HG03520 (cell line): ENCODE results near the gene KRTAP5-7.

Experiments used
- ATAC-seq: cut with Tn5 transposase; IDR thresholded peaks from one replicate; pipeline ENCODE4 v1.9.1; 2021; ENCODE audit warnings: mild to moderate bottlenecking, moderate library complexity; ENCODE audit not compliant: unreplicated experiment

Gene KRTAP5-7

GRCh38 chr11:71495286-71496230 lies 31.5 kb upstream of the KRTAP5-7 start:
- ATAC-seq: no peak

GRCh38 chr11:71496421-71496820 lies 30.6 kb upstream of the KRTAP5-7 start:
- ATAC-seq: no peak

DNA sequence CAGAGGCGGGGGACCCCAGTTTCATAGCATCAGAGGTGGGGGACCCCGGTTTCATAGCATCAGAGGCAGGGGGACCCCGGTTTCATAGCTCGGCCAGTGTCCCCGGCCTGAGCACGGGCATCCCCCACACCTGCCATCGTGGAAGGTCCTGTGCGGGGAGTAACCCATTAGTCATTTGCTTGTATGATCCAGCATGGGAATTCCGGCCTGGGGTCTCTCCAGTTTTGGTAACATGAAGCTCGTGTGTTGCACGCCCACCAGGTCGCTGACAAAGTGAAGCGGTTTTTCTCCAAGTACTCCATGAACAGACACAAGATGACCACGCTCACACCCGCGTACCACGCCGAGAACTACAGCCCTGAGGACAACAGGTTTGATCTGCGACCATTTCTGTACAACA lies 29.0 kb upstream of the KRTAP5-7 start:
- ATAC-seq: no peak

DNA sequence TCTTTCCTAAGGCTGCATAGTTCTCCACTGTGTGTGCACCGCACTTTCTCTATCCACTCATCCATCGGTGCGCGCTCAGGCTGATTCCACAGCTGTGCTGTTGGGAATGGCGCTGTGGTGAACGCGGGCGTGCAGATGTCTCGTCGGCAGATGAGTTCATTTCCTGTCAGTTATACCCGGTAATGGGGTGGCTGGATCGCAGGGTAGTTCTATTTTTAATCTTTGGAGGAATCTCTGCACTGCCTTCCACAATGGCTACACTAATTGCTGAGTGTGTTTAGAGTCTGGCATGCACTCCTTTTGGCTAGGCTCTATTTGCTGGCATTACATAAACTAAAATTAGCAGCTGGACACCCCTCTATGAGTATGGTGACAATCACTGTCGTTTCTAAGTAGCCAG lies 27.9 kb upstream of the KRTAP5-7 start:
- ATAC-seq: no peak

DNA sequence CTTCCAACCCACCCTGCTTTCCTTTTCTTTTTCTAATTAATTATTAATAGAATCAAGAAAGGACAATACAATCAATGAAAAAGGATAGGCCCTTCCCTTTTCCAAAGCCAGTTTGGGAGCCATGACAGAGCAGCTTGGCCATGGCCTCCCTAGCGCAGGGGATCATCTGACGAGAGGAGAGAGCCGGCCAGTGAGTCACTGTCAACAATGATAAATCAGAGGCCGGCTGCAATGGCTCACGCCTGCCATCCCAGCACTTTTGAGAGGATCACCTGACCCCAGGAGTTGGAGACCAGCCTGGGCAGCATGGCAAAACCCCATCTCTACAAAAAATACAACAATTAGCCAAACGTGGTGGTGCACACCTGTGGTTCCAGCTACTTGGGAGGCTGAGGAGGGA lies 27.5 kb upstream of the KRTAP5-7 start:
- no peak for ATAC-seq

DNA sequence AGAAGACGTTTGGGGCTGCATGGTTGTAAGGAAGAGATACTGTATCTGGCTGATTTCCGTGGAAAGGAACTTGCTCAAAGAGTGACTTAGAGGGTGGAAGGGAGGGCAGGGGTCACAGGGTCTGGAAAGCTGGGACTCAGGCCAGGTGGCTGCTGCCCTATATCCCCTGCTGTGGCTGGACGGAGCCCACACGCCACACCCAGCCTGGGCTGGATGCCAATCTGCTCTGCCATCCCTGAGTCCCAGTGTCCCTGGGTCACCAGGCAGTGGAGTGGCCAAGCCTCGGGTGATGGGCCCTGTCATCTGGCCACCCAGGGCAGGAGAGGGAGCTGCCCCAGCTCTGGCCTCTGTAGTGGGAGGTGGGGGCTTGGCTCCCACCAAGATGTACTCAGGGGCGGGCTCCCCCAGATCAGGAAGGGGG lies 26.5 kb upstream of the KRTAP5-7 start:
- no peak for ATAC-seq

- no peak for ATAC-seq
Observed at GRCh38 chr11:71501071-71501985, 25.7 kb upstream of the KRTAP5-7 start.

DNA sequence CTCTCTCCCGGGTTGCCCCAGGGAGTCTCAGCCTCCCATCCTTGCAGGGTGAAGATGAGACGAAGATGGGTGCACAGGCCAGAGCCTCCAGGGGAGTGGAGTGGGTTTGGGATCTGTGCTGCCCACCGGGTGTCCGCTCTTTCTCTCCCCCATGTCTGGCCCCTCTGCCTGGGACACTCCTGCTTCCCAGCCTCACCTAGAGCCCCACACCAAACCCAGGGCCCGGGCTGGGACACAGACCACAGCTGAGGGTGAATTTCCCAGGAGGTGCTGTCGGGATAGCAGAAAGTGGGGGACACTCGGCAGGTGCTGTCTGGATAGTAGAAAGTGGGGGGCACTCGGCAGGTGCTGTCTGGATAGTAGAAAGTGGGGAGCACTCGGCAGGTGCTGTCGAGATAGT lies 25.0 kb upstream of the KRTAP5-7 start:
- ATAC-seq: no peak

GRCh38 chr11:71502871-71503435 lies 24.1 kb upstream of the KRTAP5-7 start:
- no peak for ATAC-seq

DNA sequence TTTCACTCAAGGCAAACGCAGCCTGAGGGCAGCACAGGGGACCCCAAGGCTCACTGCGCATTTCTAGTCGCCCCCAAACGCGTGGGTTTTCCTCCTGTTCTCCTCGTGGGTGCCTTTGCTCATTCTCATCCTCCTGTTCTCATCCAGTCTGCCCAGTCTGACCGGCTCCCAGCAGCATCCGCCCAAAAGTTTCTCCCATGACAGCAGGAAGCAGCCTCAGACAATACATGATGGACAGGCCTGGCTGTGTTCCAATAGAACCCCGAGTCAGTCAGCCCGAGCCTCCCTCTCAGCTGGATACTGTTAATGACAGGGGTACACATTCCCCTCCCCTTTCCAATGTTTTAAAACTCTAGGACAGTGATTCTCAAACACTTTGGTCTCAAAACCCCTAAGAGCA lies 22.5 kb upstream of the KRTAP5-7 start:
- ATAC-seq: no peak

- no peak for ATAC-seq
Observed at GRCh38 chr11:71505001-71505400, 22.1 kb upstream of the KRTAP5-7 start.

DNA sequence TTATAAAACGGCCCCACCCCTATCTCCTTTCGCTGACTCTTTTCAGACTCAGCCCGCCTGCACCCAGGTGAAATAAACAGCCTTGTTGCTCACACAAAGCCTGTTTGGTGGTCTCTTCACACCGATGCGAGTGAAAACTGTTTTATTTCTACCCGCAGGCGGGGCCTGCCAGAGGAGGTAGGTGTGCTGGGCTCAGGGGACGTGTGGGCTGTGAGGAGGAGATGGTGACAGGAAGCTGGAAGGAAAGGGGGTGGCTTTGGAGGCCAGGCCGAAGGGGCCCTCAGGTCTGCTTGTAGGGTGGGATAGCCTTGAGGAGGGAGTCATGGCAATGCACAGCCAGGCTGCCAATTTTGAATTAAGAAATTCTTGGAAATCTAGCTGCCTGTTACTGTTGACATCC lies 21.3 kb upstream of the KRTAP5-7 start:
- no peak for ATAC-seq

GRCh38 chr11:71507102-71507501 lies 20.0 kb upstream of the KRTAP5-7 start:
- no peak for ATAC-seq

GRCh38 chr11:71518506-71519471 lies 8.3 kb upstream of the KRTAP5-7 start:
- ATAC-seq: no peak

GRCh38 chr11:71519546-71519945 lies 7.5 kb upstream of the KRTAP5-7 start:
- no peak for ATAC-seq

GRCh38 chr11:71525188-71525937 lies 1.7 kb upstream of the KRTAP5-7 start:
- ATAC-seq: no peak

GRCh38 chr11:71525938-71526495 lies 1.1 kb upstream of the KRTAP5-7 start:
- ATAC-seq: no peak

- ATAC-seq: no peak
Observed at GRCh38 chr11:71527576-71528210, 626 bp downstream of the KRTAP5-7 start.

GRCh38 chr11:71530602-71531001 lies 3.5 kb downstream of the KRTAP5-7 start:
- no peak for ATAC-seq
